Hepatocyte (in vitro differentiated cells): Measurements from ENCODE around the gene CALD1.

Source experiments
- EZH2 ChIP-seq: fragments of 200-600 bp; sonication (generic); IDR thresholded peaks from 2 replicates; pipeline ENCODE4 v1.6.1; 2016; ENCODE audit warnings: antibody characterized with exemption, mild to moderate bottlenecking, borderline replicate concordance
- EZH2phosphoT487 ChIP-seq: fragments of 200-600 bp; sonication (generic); IDR thresholded peaks from one replicate; pipeline ENCODE4 v1.6.1; 2018; ENCODE audit warnings: antibody characterized with exemption, mild to moderate bottlenecking, low read depth, moderate library complexity; ENCODE audit not compliant: unreplicated experiment, severe bottlenecking
- TF ChIP-seq, protein P1 (sequence below): fragments of 200-600 bp; sonication (generic); IDR thresholded peaks from 2 replicates; pipeline ENCODE4 v1.5.1; 2016; ENCODE audit warnings: antibody characterized with exemption, mild to moderate bottlenecking; ENCODE audit not compliant: poor library complexity

DNA sequence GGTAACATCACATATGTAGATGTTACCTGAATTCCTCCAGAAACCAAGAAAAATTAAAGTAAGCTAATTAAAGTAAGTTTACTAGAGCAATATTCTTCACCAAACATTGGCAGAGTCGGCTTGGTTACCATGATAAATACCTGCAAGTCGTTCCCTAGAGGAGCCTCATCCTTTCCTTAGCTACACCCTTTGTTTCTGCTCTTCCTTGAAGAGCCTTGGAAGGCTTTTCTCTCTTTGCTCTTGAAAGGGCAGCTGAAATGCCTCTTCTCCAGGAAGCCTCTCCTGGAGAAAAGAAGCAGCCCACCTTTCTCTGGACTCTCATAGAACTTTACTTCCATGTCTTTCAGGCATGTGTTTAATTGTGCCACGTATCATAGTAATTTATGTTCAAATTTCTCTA, 34.9 kb upstream of the CALD1 start:
- TF ChIP-seq, protein P1, sequence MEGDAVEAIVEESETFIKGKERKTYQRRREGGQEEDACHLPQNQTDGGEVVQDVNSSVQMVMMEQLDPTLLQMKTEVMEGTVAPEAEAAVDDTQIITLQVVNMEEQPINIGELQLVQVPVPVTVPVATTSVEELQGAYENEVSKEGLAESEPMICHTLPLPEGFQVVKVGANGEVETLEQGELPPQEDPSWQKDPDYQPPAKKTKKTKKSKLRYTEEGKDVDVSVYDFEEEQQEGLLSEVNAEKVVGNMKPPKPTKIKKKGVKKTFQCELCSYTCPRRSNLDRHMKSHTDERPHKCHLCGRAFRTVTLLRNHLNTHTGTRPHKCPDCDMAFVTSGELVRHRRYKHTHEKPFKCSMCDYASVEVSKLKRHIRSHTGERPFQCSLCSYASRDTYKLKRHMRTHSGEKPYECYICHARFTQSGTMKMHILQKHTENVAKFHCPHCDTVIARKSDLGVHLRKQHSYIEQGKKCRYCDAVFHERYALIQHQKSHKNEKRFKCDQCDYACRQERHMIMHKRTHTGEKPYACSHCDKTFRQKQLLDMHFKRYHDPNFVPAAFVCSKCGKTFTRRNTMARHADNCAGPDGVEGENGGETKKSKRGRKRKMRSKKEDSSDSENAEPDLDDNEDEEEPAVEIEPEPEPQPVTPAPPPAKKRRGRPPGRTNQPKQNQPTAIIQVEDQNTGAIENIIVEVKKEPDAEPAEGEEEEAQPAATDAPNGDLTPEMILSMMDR: no peak
- TF ChIP-seq EZH2 (no peak), EZH2phosphoT487 (no peak)
